Measurements from ENCODE around the gene TICRR. TPM values are rescaled to one million over a fixed set of nuclear protein-coding genes. Genes with fewer than 3 reads are reported as not detected.

The TICRR gene
- total RNA-seq, 1 experiment from 2014 or later = 6.2 TPM

- no peak for DNase-seq (ENCODE audit: low read depth)
- in situ Hi-C loops (cut with HindIII; ENCODE audit: low pct_unique_long_range_greater_than_20kb, low sequenced_read_pairs) = no loop called here
Measured at GRCh38 chr15:89621547-89621946, 46.3 kb downstream of the TICRR start.

GRCh38 chr15:89623165-89623564 is 47.9 kb downstream of the TICRR start:
- no peak for DNase-seq (ENCODE audit: low read depth)
- in situ Hi-C loops (cut with HindIII; ENCODE audit: low pct_unique_long_range_greater_than_20kb, low sequenced_read_pairs) = no loop called here

GRCh38 chr15:89625716-89626115 is 50.4 kb downstream of the TICRR start:
- in situ Hi-C loops (cut with HindIII; ENCODE audit: low pct_unique_long_range_greater_than_20kb, low sequenced_read_pairs) = no loop called here
- no peak for DNase-seq (ENCODE audit: low read depth)

GRCh38 chr15:89627256-89627970 is 52.1 kb downstream of the TICRR start:
- in situ Hi-C loops (cut with HindIII; ENCODE audit: low pct_unique_long_range_greater_than_20kb, low sequenced_read_pairs) = no loop called here
- DNase-seq (ENCODE audit: low read depth) = no peak

GRCh38 chr15:89628301-89628700 is 53.0 kb downstream of the TICRR start:
- in situ Hi-C loops (cut with HindIII; ENCODE audit: low pct_unique_long_range_greater_than_20kb, low sequenced_read_pairs) = no loop called here
- DNase-seq (ENCODE audit: low read depth) = no peak

GRCh38 chr15:89628806-89629715 is 53.8 kb downstream of the TICRR start:
- no peak for DNase-seq (ENCODE audit: low read depth)
- in situ Hi-C loops (cut with HindIII; ENCODE audit: low pct_unique_long_range_greater_than_20kb, low sequenced_read_pairs) = no loop called here

- in situ Hi-C loops (cut with HindIII; ENCODE audit: low pct_unique_long_range_greater_than_20kb, low sequenced_read_pairs) = no loop called here
- DNase-seq (ENCODE audit: low read depth) = no peak
Measured at GRCh38 chr15:89629829-89630228, 54.6 kb downstream of the TICRR start.

GRCh38 chr15:89630260-89630659 is 55.0 kb downstream of the TICRR start:
- in situ Hi-C loops (cut with HindIII; ENCODE audit: low pct_unique_long_range_greater_than_20kb, low sequenced_read_pairs) = no loop called here
- DNase-seq (ENCODE audit: low read depth) = no peak

GRCh38 chr15:89630974-89631901 is 56.0 kb downstream of the TICRR start:
- in situ Hi-C loops (cut with HindIII; ENCODE audit: low pct_unique_long_range_greater_than_20kb, low sequenced_read_pairs) = no loop called here
- DNase-seq (ENCODE audit: low read depth) = no peak

- in situ Hi-C loops (cut with HindIII; ENCODE audit: low pct_unique_long_range_greater_than_20kb, low sequenced_read_pairs) = no loop called here
- no peak for DNase-seq (ENCODE audit: low read depth)
Measured at GRCh38 chr15:89631902-89632264, 56.6 kb downstream of the TICRR start.

- in situ Hi-C loops (cut with HindIII; ENCODE audit: low pct_unique_long_range_greater_than_20kb, low sequenced_read_pairs) = no loop called here
Measured at GRCh38 chr15:89632563-89633430, 57.5 kb downstream of the TICRR start.

GRCh38 chr15:89633585-89633984 is 58.3 kb downstream of the TICRR start:
- no peak for DNase-seq (ENCODE audit: low read depth)
- in situ Hi-C loops (cut with HindIII; ENCODE audit: low pct_unique_long_range_greater_than_20kb, low sequenced_read_pairs) = no loop called here

More at GRCh38 chr15:89632563-89633430, 57.5 kb downstream of the TICRR start:
- no peak for DNase-seq (ENCODE audit: low read depth)

- in situ Hi-C loops (cut with HindIII; ENCODE audit: low pct_unique_long_range_greater_than_20kb, low sequenced_read_pairs) = no loop called here
- no peak for DNase-seq (ENCODE audit: low read depth)
Measured at GRCh38 chr15:89640245-89640644, 65.0 kb downstream of the TICRR start.

- in situ Hi-C loops (cut with HindIII; ENCODE audit: low pct_unique_long_range_greater_than_20kb, low sequenced_read_pairs) = no loop called here
- no peak for DNase-seq (ENCODE audit: low read depth)
Measured at GRCh38 chr15:89641053-89641452, 65.8 kb downstream of the TICRR start.

- no peak for DNase-seq (ENCODE audit: low read depth)
- in situ Hi-C loops (cut with HindIII; ENCODE audit: low pct_unique_long_range_greater_than_20kb, low sequenced_read_pairs) = no loop called here
Measured at GRCh38 chr15:89642106-89642505, 66.8 kb downstream of the TICRR start.

- DNase-seq (ENCODE audit: low read depth) = no peak
- in situ Hi-C loops (cut with HindIII; ENCODE audit: low pct_unique_long_range_greater_than_20kb, low sequenced_read_pairs) = no loop called here
Measured at GRCh38 chr15:89645680-89646079, 70.4 kb downstream of the TICRR start.

- in situ Hi-C loops (cut with HindIII; ENCODE audit: low pct_unique_long_range_greater_than_20kb, low sequenced_read_pairs) = no loop called here
- DNase-seq (ENCODE audit: low read depth) = no peak
Measured at GRCh38 chr15:89646416-89647141, 71.3 kb downstream of the TICRR start.
